Fibroblast of mammary gland (primary cell): Measurements from ENCODE around the gene CAPN5.
A peak's percentile ranks its signal among the peaks of the same experiment; 100 is the strongest.

Source experiments
- DNase-seq: peaks from one replicate; pipeline ENCODE4 v3.0.0-alpha.2; 2010; ENCODE audit warnings: low read depth
- H3K4me3 ChIP-seq: 2 replicates; pipeline ENCODE4 v1.5.1; 2011; ENCODE audit warnings: low read depth, mild to moderate bottlenecking, low read length, moderate library complexity; ENCODE audit not compliant: control insufficient read depth
- TF ChIP-seq, protein P1 (sequence below): conservative IDR thresholded peaks from 2 replicates; pipeline ENCODE4 v1.5.1; 2011; ENCODE audit warnings: low read depth, low read length, inconsistent platforms; ENCODE audit not compliant: control insufficient read depth, insufficient read depth

CAPN5 gene

DNA sequence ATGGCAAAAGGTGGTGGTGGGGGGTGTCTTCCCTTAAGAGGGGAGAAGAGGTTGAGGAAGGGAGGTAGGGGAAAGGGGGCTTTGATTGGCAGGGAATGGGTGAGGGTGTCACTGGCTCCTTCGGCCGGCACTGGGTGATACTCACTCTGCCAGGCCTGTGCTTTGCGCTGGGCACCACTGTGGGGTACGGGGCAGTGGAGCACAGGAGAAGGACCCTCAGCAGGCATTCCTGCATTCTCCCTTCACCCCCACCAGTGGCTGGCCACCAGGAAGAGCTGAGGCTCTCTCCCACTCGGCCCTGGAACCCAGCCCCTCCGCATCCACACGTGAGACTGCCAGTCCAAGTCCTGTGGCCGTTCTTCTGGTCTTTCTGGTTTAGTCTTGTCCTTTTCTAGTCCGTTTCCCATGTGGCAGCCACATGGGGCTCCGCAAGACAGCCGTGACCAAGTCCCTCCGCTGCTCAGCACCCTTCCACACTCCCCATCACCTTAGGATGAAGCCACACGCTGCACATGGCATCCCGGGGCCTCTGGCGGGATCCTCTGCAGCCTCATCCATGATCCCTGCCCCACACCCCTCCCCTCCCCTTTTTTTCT lies 8.0 kb downstream of the CAPN5 start:
- DNase-seq = no peak
- no peak overlapping the region for H3K4me3 ChIP-seq
- TF ChIP-seq, protein P1, sequence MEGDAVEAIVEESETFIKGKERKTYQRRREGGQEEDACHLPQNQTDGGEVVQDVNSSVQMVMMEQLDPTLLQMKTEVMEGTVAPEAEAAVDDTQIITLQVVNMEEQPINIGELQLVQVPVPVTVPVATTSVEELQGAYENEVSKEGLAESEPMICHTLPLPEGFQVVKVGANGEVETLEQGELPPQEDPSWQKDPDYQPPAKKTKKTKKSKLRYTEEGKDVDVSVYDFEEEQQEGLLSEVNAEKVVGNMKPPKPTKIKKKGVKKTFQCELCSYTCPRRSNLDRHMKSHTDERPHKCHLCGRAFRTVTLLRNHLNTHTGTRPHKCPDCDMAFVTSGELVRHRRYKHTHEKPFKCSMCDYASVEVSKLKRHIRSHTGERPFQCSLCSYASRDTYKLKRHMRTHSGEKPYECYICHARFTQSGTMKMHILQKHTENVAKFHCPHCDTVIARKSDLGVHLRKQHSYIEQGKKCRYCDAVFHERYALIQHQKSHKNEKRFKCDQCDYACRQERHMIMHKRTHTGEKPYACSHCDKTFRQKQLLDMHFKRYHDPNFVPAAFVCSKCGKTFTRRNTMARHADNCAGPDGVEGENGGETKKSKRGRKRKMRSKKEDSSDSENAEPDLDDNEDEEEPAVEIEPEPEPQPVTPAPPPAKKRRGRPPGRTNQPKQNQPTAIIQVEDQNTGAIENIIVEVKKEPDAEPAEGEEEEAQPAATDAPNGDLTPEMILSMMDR = no peak

- no peak for DNase-seq
- H3K4me3 ChIP-seq = no peak overlapping the region
- TF ChIP-seq, protein P1 = no peak
Observed at GRCh38 chr11:77075425-77075905, 8.7 kb downstream of the CAPN5 start.

GRCh38 chr11:77079666-77080065 lies 12.9 kb downstream of the CAPN5 start:
- DNase-seq = no peak
- TF ChIP-seq, protein P1 = no peak
- H3K4me3 ChIP-seq = no peak overlapping the region

DNA sequence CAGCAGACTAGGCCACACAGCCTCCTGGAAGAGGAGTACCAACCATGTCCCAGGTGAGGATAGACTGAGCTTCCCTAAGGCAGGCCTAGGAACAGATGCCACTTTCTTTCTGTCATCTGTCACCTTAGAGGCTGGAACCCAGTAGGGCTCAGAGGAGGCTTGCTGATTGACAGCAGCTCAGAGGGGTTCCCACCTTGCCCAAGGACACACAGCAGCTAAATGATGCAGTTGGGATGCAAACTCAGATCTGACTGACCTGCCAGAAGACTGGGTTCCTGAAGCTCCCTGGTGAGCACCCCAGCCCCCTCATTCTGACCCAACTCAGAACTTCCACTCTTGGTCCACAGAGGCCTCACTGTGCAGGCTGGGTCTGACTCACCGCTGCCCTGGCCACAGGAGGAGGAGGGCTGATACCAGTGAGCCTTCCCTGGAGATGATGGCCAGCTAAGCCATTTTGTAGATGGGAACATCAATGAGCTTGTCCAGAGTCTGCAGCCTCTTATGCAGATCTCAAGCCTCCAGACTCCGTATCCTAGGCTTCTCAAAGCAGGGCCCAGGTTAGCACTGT lies 14.0 kb downstream of the CAPN5 start:
- H3K4me3 ChIP-seq = no peak overlapping the region
- TF ChIP-seq, protein P1 = no peak
- DNase-seq = peak; percentile 56

GRCh38 chr11:77081381-77081851 lies 14.6 kb downstream of the CAPN5 start:
- no peak for DNase-seq
- TF ChIP-seq, protein P1 = no peak
- H3K4me3 ChIP-seq = no peak overlapping the region

- TF ChIP-seq, protein P1 = no peak
- DNase-seq = no peak
- no peak overlapping the region for H3K4me3 ChIP-seq
Observed at GRCh38 chr11:77081976-77082836, 15.4 kb downstream of the CAPN5 start.
